Measurements from ENCODE around the gene FOXO1. TPM values are rescaled to one million over a fixed set of nuclear protein-coding genes. Genes with fewer than 3 reads are reported as not detected.
A peak's percentile ranks its signal among the peaks of the same experiment; 100 is the strongest.

Gene FOXO1
- total and polyA plus RNA-seq, 9 of the 15 experiments (the other 6 are each of a cell fraction or from before 2014, with no cell fraction given) = 0.04 to 0.73 (median 0.20) TPM

DNA sequence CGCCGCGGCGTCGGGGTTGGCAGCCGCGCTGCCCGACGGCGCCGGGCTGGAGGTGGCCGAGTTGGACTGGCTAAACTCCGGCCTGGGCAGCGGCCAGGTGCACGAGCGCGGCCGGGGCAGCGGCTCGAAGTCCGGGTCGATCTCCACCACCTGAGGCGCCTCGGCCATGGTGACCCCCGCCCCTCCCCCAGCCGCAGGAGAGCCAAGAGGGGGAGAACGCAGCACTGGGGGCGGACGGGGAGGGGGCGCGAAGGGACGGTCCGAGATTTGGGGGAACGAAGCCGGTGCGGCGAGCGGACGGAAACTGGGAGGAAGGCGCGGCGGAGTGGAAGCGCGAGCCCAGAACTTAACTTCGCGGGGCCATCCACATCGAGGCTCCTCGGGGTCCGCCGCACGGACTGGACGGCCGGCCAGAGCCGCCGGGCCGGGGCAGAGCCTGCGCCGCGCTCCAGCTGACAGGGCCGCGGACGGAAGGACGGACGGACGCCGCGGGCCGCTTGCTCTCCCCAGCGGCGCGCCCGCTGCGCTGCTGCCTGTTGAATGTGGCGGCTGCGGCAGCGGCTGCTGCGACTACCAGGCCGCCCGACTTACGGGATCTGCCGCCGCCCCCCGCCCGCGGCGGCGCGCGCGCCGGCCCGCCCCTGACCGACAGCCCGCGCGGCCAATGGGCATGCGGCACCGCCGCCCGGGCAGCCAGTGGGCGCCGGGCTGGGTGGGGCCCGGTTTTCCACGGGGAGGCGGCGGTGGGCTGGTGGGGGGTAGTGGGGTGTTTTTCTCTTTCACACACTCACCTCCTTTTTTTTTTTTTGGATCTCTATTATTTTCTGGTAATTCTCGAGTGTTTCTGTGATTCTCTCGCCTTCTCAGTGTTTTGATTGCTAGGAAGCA lies at the start of gene FOXO1 (continued):
- TF ChIP-seq NRF1 (conservative IDR thresholded peaks at IDR 0.05 in 1 of 2, IDR thresholded peaks at IDR 0.05 in 1 of 2) (peak in 1 of 2 experiments; percentile 36; a peak in 2 of 4 replicates), ZFX (CRISPR knock-in tag; IDR thresholded peaks at IDR 0.05) (peak; percentile 74), RB1 (IDR thresholded peaks at IDR 0.05; ENCODE audit: low read depth) (0 out of 2 replicates have a peak, but pooled peaks have one; percentile 15), CTBP1 (IDR thresholded peaks at IDR 0.05; ENCODE audit: borderline replicate concordance) (peak; percentile 90), L3MBTL2 (IDR thresholded peaks at IDR 0.05) (peak; percentile 26; the same call in 1 of the 2 replicates), GMEB1 (CRISPR knock-in tag; IDR thresholded peaks at IDR 0.05) (peak; percentile 47; the same call in 1 of the 2 replicates), TRIM24 (IDR thresholded peaks at IDR 0.05) (0 out of 4 replicates have a peak, but pooled peaks of 1 of the 2 experiments have one; percentile 40), SMAD4 (CRISPR knock-in tag; conservative IDR thresholded peaks at IDR 0.05) (0 out of 2 replicates have a peak, but pooled peaks have one; percentile 14), ZBTB7A (IDR thresholded peaks at IDR 0.05; ENCODE audit: borderline replicate concordance, control insufficient read depth, low read depth, low read length) (peak; percentile 19; the same call in 1 of the 2 replicates), TAL1 (IDR thresholded peaks at IDR 0.05) (no peak), MAZ (CRISPR knock-in tag; conservative IDR thresholded peaks at IDR 0.05 in 1 of 2, IDR thresholded peaks at IDR 0.05 in 1 of 2) (0 out of 4 replicates have a peak, but pooled peaks of 1 of the 2 experiments have one; percentile 23), SP2 (IDR thresholded peaks at IDR 0.05; ENCODE audit: extremely low read depth, low read depth, low read length, poor library complexity, severe bottlenecking) (peak; percentile 64), NCOR1 (IDR thresholded peaks at IDR 0.05) (no peak), RBM25 (IDR thresholded peaks at IDR 0.05; ENCODE audit: low read depth, low read length, severe bottlenecking) (peak; percentile 94), PBX2 (CRISPR knock-in tag; IDR thresholded peaks at IDR 0.05; ENCODE audit: low read depth) (0 out of 2 replicates have a peak, but pooled peaks have one; percentile 21), PBX2 (tag; conservative IDR thresholded peaks at IDR 0.05; ENCODE audit: low read depth) (no peak), VEZF1 (CRISPR knock-in tag; IDR thresholded peaks at IDR 0.05) (peak; percentile 81), RBFOX2 (IDR thresholded peaks at IDR 0.05; ENCODE audit: low read depth, low read length) (peak; percentile 56)
- TF ChIP-seq, protein P1, sequence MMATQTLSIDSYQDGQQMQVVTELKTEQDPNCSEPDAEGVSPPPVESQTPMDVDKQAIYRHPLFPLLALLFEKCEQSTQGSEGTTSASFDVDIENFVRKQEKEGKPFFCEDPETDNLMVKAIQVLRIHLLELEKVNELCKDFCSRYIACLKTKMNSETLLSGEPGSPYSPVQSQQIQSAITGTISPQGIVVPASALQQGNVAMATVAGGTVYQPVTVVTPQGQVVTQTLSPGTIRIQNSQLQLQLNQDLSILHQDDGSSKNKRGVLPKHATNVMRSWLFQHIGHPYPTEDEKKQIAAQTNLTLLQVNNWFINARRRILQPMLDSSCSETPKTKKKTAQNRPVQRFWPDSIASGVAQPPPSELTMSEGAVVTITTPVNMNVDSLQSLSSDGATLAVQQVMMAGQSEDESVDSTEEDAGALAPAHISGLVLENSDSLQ (IDR thresholded peaks at IDR 0.05) = peak; percentile 91
